Measurements from ENCODE around the gene ID4. TPM values are rescaled to one million over a fixed set of nuclear protein-coding genes. Genes with fewer than 3 reads are reported as not detected.

Gene ID4
- total and polyA plus RNA-seq, 2 donors (not counting 3 experiments of a cell fraction or from before 2014, with no cell fraction given) = not detected

- DNase-seq (ENCODE audit: low read depth, low spot score) (no peak), FAIRE-seq (no peak)
- no peaks in the 10 kb centered on the region for H3K79me2 ChIP-seq (ENCODE audit: control insufficient read depth, insufficient read depth, low read length)
- no TSS peak for BruUV-seq (replicated peaks)
- ChIA-PET CTCF (no interaction called here), POLR2A (no interaction called here)
- no peaks in the 10 kb centered on the region for H3K27me3 ChIP-seq (ENCODE audit: control insufficient read depth in 2 of 2, insufficient read depth in 2 of 2, low read length in 2 of 2)
- no peak overlapping the region for H3K9ac ChIP-seq (replicated peaks; ENCODE audit: extremely low read depth, insufficient read depth, low read length)
- H4K20me1 ChIP-seq (replicated peaks; ENCODE audit: control insufficient read depth, extremely low read depth, insufficient read depth, low read length) = no peaks in the 10 kb centered on the region
- H3K4me3 ChIP-seq (replicated peaks in 1 of 3; ENCODE audit: insufficient read depth in 1 of 3, low read depth in 1 of 3, low read length in 3 of 3) = no peak overlapping the region
- dilution Hi-C loops (cut with MboI; ENCODE audit: extremely low pct_ligation_motif_present, low sequenced_read_pairs) (no loop called here), intact Hi-C loops (cut with micrococcal nuclease) (no loop called here)
- no peak overlapping the region for H3K27ac ChIP-seq (ENCODE audit: insufficient read depth, low read depth, low read length)
- no peak overlapping the region for H3K4me2 ChIP-seq (ENCODE audit: insufficient read depth, low read length)
- no peak overlapping the region for H2AFZ ChIP-seq (ENCODE audit: low read depth, low read length)
- no peaks in the 10 kb centered on the region for H3K9me3 ChIP-seq (replicated peaks; ENCODE audit: control insufficient read depth, insufficient read depth, low read length)
- TF ChIP-seq GATA2 (IDR thresholded peaks at IDR 0.05; ENCODE audit: insufficient read depth, insufficient read length, low read depth, low read length) (no peak), MYC (IDR thresholded peaks at IDR 0.05; ENCODE audit: low read depth, low read length) (no peak), MAX (IDR thresholded peaks at IDR 0.05; ENCODE audit: insufficient read depth, insufficient read length) (no peak), CTCF (IDR thresholded peaks at IDR 0.05; ENCODE audit: extremely low read depth in 1 of 2, insufficient read depth in 1 of 2, low read depth in 1 of 2, low read length in 2 of 2) (no peak), POLR2A (IDR thresholded peaks at IDR 0.05; ENCODE audit: low read depth, low read length) (no peak), POLR2AphosphoS5 (IDR thresholded peaks at IDR 0.05; ENCODE audit: insufficient read depth, low read depth, low read length) (no peak)
- no peaks in the 10 kb centered on the region for H3K4me1 ChIP-seq (ENCODE audit: control insufficient read depth, extremely low read depth, insufficient read depth, low read length)
- H3K9me1 ChIP-seq (replicated peaks; ENCODE audit: control insufficient read depth, extremely low read depth, insufficient read depth, low read length) = no peaks in the 10 kb centered on the region
- H3K36me3 ChIP-seq (ENCODE audit: control insufficient read depth in 2 of 2, extremely low read depth in 1 of 2, insufficient read depth in 2 of 2, low read length in 2 of 2) = no peaks in the 10 kb centered on the region
Observed at GRCh38 chr6:19873031-19873430, 35.9 kb downstream of the ID4 start.

DNA sequence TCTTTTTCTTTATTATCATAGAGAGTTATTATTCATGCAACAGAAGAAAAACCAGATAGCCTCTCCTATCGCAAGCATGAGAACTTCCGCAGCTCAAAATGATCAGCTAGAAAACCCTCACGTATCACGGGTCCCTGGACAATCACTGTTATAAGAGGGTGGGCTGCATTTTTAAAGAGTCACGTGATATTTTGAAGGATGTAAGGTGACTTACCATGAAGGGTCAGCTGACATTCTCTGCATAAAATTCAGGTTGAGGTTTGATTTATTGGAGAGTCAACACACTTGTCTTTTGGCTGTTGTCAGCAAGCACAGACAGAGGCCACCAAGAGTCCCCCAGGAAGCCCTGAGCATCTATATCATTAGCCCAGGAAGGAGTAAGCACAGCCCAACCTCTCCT is 39.5 kb downstream of the ID4 start:
- H3K4me1 ChIP-seq (ENCODE audit: control insufficient read depth, extremely low read depth, insufficient read depth, low read length) = no peaks in the 10 kb centered on the region
- TF ChIP-seq EZH2 (IDR thresholded peaks at IDR 0.05; ENCODE audit: borderline replicate concordance, low read depth, low read length, severe bottlenecking) (no peak), POLR2A (IDR thresholded peaks at IDR 0.05; ENCODE audit: low read depth, low read length) (no peak), POLR2AphosphoS5 (IDR thresholded peaks at IDR 0.05; ENCODE audit: insufficient read depth, low read depth, low read length) (no peak), MYC (IDR thresholded peaks at IDR 0.05; ENCODE audit: low read depth, low read length) (no peak), JUN (IDR thresholded peaks at IDR 0.05; ENCODE audit: borderline replicate concordance, insufficient read depth, insufficient read length, low read depth) (no peak), MAX (IDR thresholded peaks at IDR 0.05; ENCODE audit: insufficient read depth, insufficient read length) (no peak), CTCF (IDR thresholded peaks at IDR 0.05; ENCODE audit: extremely low read depth in 1 of 2, insufficient read depth in 1 of 2, low read depth in 1 of 2, low read length in 2 of 2) (no peak), FOS (IDR thresholded peaks at IDR 0.05; ENCODE audit: borderline replicate concordance, insufficient read depth, low read length) (no peak), GATA2 (IDR thresholded peaks at IDR 0.05; ENCODE audit: insufficient read depth, insufficient read length, low read depth, low read length) (no peak)
- no peaks in the 10 kb centered on the region for H3K9me1 ChIP-seq (replicated peaks; ENCODE audit: control insufficient read depth, extremely low read depth, insufficient read depth, low read length)
- ChIA-PET POLR2A (no interaction called here), CTCF (no interaction called here)
- no peak overlapping the region for H2AFZ ChIP-seq (ENCODE audit: low read depth, low read length)
- H3K9ac ChIP-seq (replicated peaks; ENCODE audit: extremely low read depth, insufficient read depth, low read length) = no peak overlapping the region
- H3K27ac ChIP-seq (ENCODE audit: insufficient read depth, low read depth, low read length) = no peak overlapping the region
- no peaks in the 10 kb centered on the region for H3K36me3 ChIP-seq (ENCODE audit: control insufficient read depth in 2 of 2, extremely low read depth in 1 of 2, insufficient read depth in 2 of 2, low read length in 2 of 2)
- no TSS peak for BruUV-seq (replicated peaks)
- no peaks in the 10 kb centered on the region for H3K79me2 ChIP-seq (ENCODE audit: control insufficient read depth, insufficient read depth, low read length)
- dilution Hi-C loops (cut with MboI; ENCODE audit: extremely low pct_ligation_motif_present, low sequenced_read_pairs) (no loop called here), intact Hi-C loops (cut with micrococcal nuclease) (no loop called here)
- no peak for DNase-seq (ENCODE audit: low read depth, low spot score)
- H4K20me1 ChIP-seq (replicated peaks; ENCODE audit: control insufficient read depth, extremely low read depth, insufficient read depth, low read length) = no peaks in the 10 kb centered on the region
- H3K27me3 ChIP-seq (ENCODE audit: control insufficient read depth in 2 of 2, insufficient read depth in 2 of 2, low read length in 2 of 2) = no peaks in the 10 kb centered on the region
- H3K9me3 ChIP-seq (replicated peaks; ENCODE audit: control insufficient read depth, insufficient read depth, low read length) = no peaks in the 10 kb centered on the region
- no peak for FAIRE-seq
- no peak overlapping the region for H3K4me3 ChIP-seq (replicated peaks in 1 of 3; ENCODE audit: insufficient read depth in 1 of 3, low read depth in 1 of 3, low read length in 3 of 3)
- H3K4me2 ChIP-seq (ENCODE audit: insufficient read depth, low read length) = no peak overlapping the region

All from endothelial cell of umbilical vein (primary cell).